Measurements from ENCODE around the gene SEMA5B.

GRCh38 chr3:122882361-122882947 lies 145.1 kb downstream of the SEMA5B start:
- no peak for TF ChIP-seq CTCF (conservative IDR thresholded peaks at IDR 0.05)
- TF ChIP-seq EZH2 (IDR thresholded peaks at IDR 0.05; ENCODE audit: low read depth): no peak

All from PC-9 (cell line).